Stimulated activated CD4-positive, alpha-beta T cell treated with anti-CD3 and anti-CD28 coated beads, Interleukin-1b, Interleukin-23, amount 100 ng/mL, for 4 hours (primary cell): ENCODE results near the gene AGPAT3.
"Not testable (repeated sequence)": the region's sequence is repeated elsewhere in the genome, so short reads cannot be mapped to it uniquely, and the experiment has no call there.

ENCODE experiments used
- DNase-seq, 2 donors: peaks; one replicate each; pipeline ENCODE4 v3.0.0-alpha.2; 2020; ENCODE audit warnings: low read depth in 2 of 2

The AGPAT3 gene

GRCh38 chr21:43834146-43834905 lies 30.7 kb upstream of the AGPAT3 start:
- DNase-seq = no peak

GRCh38 chr21:43835050-43835449 lies 30.0 kb upstream of the AGPAT3 start:
- no peak for DNase-seq

GRCh38 chr21:43835861-43836260 lies 29.2 kb upstream of the AGPAT3 start:
- no peak for DNase-seq

GRCh38 chr21:43836616-43837015 lies 28.4 kb upstream of the AGPAT3 start:
- no peak for DNase-seq

GRCh38 chr21:43840259-43840658 lies 24.8 kb upstream of the AGPAT3 start:
- DNase-seq = no peak

GRCh38 chr21:43842742-43843141 lies 22.3 kb upstream of the AGPAT3 start:
- no peak for DNase-seq

GRCh38 chr21:43844906-43845305 lies 20.1 kb upstream of the AGPAT3 start:
- not testable (repeated sequence) for DNase-seq

GRCh38 chr21:43845386-43845785 lies 19.6 kb upstream of the AGPAT3 start:
- no peak for DNase-seq

GRCh38 chr21:43846430-43846829 lies 18.6 kb upstream of the AGPAT3 start:
- DNase-seq = no peak

GRCh38 chr21:43847301-43847700 lies 17.7 kb upstream of the AGPAT3 start:
- no peak for DNase-seq

- DNase-seq = no peak
These were observed 16.3 kb upstream of the AGPAT3 start for GRCh38 chr21:43848771-43849170.

GRCh38 chr21:43849532-43850299 lies 15.3 kb upstream of the AGPAT3 start:
- no peak for DNase-seq

GRCh38 chr21:43850728-43851295 lies 14.2 kb upstream of the AGPAT3 start:
- DNase-seq = no peak

GRCh38 chr21:43851593-43851992 lies 13.4 kb upstream of the AGPAT3 start:
- no peak for DNase-seq

GRCh38 chr21:43853851-43854772 lies 10.9 kb upstream of the AGPAT3 start:
- DNase-seq = no peak

- no peak for DNase-seq
These were observed 10.0 kb upstream of the AGPAT3 start for GRCh38 chr21:43854773-43855633.

- no peak for DNase-seq
These were observed 9.1 kb upstream of the AGPAT3 start for GRCh38 chr21:43855955-43856354.

GRCh38 chr21:43858806-43859648 lies 6.0 kb upstream of the AGPAT3 start:
- no peak for DNase-seq

GRCh38 chr21:43859747-43860214 lies 5.2 kb upstream of the AGPAT3 start:
- DNase-seq = no peak

GRCh38 chr21:43861706-43862105 lies 3.3 kb upstream of the AGPAT3 start:
- no peak for DNase-seq
